GM23338 (cell line): ENCODE results near the gene SYMPK. TPM values are rescaled to one million over a fixed set of nuclear protein-coding genes. Genes with fewer than 3 reads are reported as not detected.

Source experiments
- ATAC-seq: fragments of 200-7000 bp; cut with Tn5 transposase; 3 replicates; pipeline ENCODE4 v1.9.1; 2020
- DNase-seq: peaks from one replicate; pipeline ENCODE4 v3.0.0-alpha.2; 2015; ENCODE audit warnings: low spot score
- H2AFZ ChIP-seq: fragments of 200-600 bp; sonication (generic); 2 replicates; pipeline ENCODE4 v1.8.0; 2016; ENCODE audit warnings: antibody characterized with exemption, mild to moderate bottlenecking, moderate library complexity
- H3F3A ChIP-seq: fragments of 200-600 bp; sonication (generic); replicated peaks from 2 replicates; pipeline ENCODE4 v1.8.0; 2017; ENCODE audit warnings: antibody characterized with exemption, mixed run types, low read depth
- H3K27ac ChIP-seq: fragments of 200-600 bp; sonication (generic); 2 replicates; pipeline ENCODE4 v1.6.1; 2016; ENCODE audit warnings: low read depth
- H3K27me3 ChIP-seq: fragments of 200-600 bp; sonication (generic); 2 replicates; pipeline ENCODE4 v1.8.0; 2016; ENCODE audit warnings: mild to moderate bottlenecking, mixed run types, moderate library complexity; ENCODE audit not compliant: insufficient read depth
- H3K36me3 ChIP-seq: fragments of 200-600 bp; sonication (generic); 2 replicates; pipeline ENCODE4 v1.8.0; 2016; ENCODE audit warnings: mild to moderate bottlenecking; ENCODE audit not compliant: insufficient read depth
- H3K4me1 ChIP-seq: fragments of 200-600 bp; sonication (generic); 2 replicates; pipeline ENCODE4 v1.8.0; 2016; ENCODE audit warnings: mild to moderate bottlenecking, moderate library complexity; ENCODE audit not compliant: insufficient read depth
- H3K4me2 ChIP-seq: fragments of 200-600 bp; sonication (generic); 2 replicates; pipeline ENCODE4 v1.7.1; 2017; ENCODE audit warnings: mixed run types
- H3K4me3 ChIP-seq: fragments of 200-600 bp; sonication (generic); 2 replicates; pipeline ENCODE4 v1.6.1; 2016; ENCODE audit warnings: mixed run types
- H3K79me2 ChIP-seq: fragments of 200-600 bp; sonication (generic); replicated peaks from 2 replicates; pipeline ENCODE4 v1.8.0; 2017; ENCODE audit warnings: mild to moderate bottlenecking; ENCODE audit not compliant: insufficient read depth
- H3K9me2 ChIP-seq: fragments of 200-600 bp; sonication (generic); 2 replicates; pipeline ENCODE4 v1.8.0; 2017; ENCODE audit not compliant: insufficient read depth
- H4K20me1 ChIP-seq: fragments of 200-600 bp; sonication (generic); replicated peaks from 2 replicates; pipeline ENCODE4 v1.8.0; 2017; ENCODE audit warnings: mild to moderate bottlenecking; ENCODE audit not compliant: insufficient read depth
- H3K27ac Mint-ChIP-seq: 2 replicates; pipeline ENCODE4 v1.8.0; 2020; ENCODE audit warnings: inconsistent platforms, mild to moderate bottlenecking, moderate library complexity, mixed read lengths
- H3K27me3 Mint-ChIP-seq: 3 replicates; pipeline ENCODE4 v1.8.0; 2022; ENCODE audit warnings: low read depth, mild to moderate bottlenecking, moderate library complexity, mixed read lengths, inconsistent platforms; ENCODE audit not compliant: insufficient read depth, poor library complexity
- H3K36me3 Mint-ChIP-seq: 3 replicates; pipeline ENCODE4 v1.8.0; 2021; ENCODE audit warnings: low read depth, mild to moderate bottlenecking, inconsistent platforms, moderate library complexity, mixed read lengths
- H3K4me1 Mint-ChIP-seq: 3 replicates; pipeline ENCODE4 v1.8.0; 2020; ENCODE audit warnings: mild to moderate bottlenecking, inconsistent platforms, mixed read lengths
- H3K4me3 Mint-ChIP-seq: 3 replicates; pipeline ENCODE4 v1.8.0; 2021; ENCODE audit warnings: moderate library complexity, mild to moderate bottlenecking, inconsistent platforms, mixed read lengths
- H3K9me3 Mint-ChIP-seq: 3 replicates; pipeline ENCODE4 v1.8.0; 2020; ENCODE audit warnings: moderate library complexity, mild to moderate bottlenecking, inconsistent platforms, mixed read lengths
- ETS1 ChIP-seq: IDR thresholded peaks from 2 replicates; pipeline ENCODE4 v1.6.1; 2016; ENCODE audit warnings: antibody characterized with exemption
- POLR2AphosphoS5 ChIP-seq: IDR thresholded peaks from 2 replicates; pipeline ENCODE4 v1.6.1; 2016; ENCODE audit warnings: antibody characterized with exemption, low read depth
- STAT1 ChIP-seq: IDR thresholded peaks from one replicate; pipeline ENCODE4 v1.6.1; 2016; ENCODE audit warnings: antibody characterized with exemption; ENCODE audit not compliant: unreplicated experiment
- polyA plus RNA-seq: library from polyadenylated mRNA; unstranded; fragments of >200 nt; fragmentation: Nextera tagmentation; extraction: Ambion mirVana; gene quantifications from 2 replicates; pipeline ENCODE4 v1.2.1, GENCODE V29; 2016
- total RNA-seq: library from RNA; depleted of rRNA; stranded (reverse); fragments of >200 nt; shearing (Covaris generic); gene quantifications from 2 replicates; pipeline ENCODE4 v1.2.3, GENCODE V29; 2014
- TF ChIP-seq, protein P1 (sequence below): fragments of 250-450 bp; sonication (Bioruptor Pico); IDR thresholded peaks from 2 replicates; pipeline ENCODE4 v1.5.0; 2020; ENCODE audit warnings: mild to moderate bottlenecking, moderate library complexity
- TF ChIP-seq, protein P2 (sequence below): IDR thresholded peaks from one replicate; pipeline ENCODE4 v1.6.1; 2018; ENCODE audit warnings: antibody characterized with exemption; ENCODE audit not compliant: unreplicated experiment
- TF ChIP-seq, protein P3 (sequence below), 2 experiments: fragments of 200-600 bp in 1 of 2; sonication (generic) in 1 of 2; conservative IDR thresholded peaks; 2 replicates each; pipeline versions ENCODE4 v1.5.1 to v1.6.1; 2016 to 2017; ENCODE audit warnings: antibody characterized with exemption in 2 of 2, low read depth in 2 of 2, mild to moderate bottlenecking in 2 of 2, moderate library complexity in 1 of 2

Gene SYMPK
- total and polyA plus RNA-seq, 2 experiments from 2014 or later, result 36.8 to 82.1 TPM

- TF ChIP-seq, protein P1, sequence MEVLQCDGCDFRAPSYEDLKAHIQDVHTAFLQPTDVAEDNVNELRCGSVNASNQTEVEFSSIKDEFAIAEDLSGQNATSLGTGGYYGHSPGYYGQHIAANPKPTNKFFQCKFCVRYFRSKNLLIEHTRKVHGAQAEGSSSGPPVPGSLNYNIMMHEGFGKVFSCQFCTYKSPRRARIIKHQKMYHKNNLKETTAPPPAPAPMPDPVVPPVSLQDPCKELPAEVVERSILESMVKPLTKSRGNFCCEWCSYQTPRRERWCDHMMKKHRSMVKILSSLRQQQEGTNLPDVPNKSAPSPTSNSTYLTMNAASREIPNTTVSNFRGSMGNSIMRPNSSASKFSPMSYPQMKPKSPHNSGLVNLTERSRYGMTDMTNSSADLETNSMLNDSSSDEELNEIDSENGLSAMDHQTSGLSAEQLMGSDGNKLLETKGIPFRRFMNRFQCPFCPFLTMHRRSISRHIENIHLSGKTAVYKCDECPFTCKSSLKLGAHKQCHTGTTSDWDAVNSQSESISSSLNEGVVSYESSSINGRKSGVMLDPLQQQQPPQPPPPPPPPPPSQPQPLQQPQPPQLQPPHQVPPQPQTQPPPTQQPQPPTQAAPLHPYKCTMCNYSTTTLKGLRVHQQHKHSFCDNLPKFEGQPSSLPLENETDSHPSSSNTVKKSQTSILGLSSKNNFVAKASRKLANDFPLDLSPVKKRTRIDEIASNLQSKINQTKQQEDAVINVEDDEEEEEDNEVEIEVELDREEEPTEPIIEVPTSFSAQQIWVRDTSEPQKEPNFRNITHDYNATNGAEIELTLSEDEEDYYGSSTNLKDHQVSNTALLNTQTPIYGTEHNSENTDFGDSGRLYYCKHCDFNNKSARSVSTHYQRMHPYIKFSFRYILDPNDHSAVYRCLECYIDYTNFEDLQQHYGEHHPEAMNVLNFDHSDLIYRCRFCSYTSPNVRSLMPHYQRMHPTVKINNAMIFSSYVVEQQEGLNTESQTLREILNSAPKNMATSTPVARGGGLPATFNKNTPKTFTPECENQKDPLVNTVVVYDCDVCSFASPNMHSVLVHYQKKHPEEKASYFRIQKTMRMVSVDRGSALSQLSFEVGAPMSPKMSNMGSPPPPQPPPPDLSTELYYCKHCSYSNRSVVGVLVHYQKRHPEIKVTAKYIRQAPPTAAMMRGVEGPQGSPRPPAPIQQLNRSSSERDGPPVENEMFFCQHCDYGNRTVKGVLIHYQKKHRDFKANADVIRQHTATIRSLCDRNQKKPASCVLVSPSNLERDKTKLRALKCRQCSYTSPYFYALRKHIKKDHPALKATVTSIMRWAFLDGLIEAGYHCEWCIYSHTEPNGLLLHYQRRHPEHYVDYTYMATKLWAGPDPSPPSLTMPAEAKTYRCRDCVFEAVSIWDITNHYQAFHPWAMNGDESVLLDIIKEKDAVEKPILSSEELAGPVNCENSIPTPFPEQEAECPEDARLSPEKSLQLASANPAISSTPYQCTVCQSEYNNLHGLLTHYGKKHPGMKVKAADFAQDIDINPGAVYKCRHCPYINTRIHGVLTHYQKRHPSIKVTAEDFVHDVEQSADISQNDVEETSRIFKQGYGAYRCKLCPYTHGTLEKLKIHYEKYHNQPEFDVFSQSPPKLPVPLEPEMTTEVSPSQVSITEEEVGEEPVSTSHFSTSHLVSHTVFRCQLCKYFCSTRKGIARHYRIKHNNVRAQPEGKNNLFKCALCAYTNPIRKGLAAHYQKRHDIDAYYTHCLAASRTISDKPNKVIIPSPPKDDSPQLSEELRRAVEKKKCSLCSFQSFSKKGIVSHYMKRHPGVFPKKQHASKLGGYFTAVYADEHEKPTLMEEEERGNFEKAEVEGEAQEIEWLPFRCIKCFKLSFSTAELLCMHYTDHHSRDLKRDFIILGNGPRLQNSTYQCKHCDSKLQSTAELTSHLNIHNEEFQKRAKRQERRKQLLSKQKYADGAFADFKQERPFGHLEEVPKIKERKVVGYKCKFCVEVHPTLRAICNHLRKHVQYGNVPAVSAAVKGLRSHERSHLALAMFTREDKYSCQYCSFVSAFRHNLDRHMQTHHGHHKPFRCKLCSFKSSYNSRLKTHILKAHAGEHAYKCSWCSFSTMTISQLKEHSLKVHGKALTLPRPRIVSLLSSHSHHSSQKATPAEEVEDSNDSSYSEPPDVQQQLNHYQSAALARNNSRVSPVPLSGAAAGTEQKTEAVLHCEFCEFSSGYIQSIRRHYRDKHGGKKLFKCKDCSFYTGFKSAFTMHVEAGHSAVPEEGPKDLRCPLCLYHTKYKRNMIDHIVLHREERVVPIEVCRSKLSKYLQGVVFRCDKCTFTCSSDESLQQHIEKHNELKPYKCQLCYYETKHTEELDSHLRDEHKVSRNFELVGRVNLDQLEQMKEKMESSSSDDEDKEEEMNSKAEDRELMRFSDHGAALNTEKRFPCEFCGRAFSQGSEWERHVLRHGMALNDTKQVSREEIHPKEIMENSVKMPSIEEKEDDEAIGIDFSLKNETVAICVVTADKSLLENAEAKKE, result no peak
- no peak for TF ChIP-seq POLR2AphosphoS5
These were observed 27.9 kb upstream of the SYMPK start (continued) for GRCh38 chr19:45890877-45891276.

DNA sequence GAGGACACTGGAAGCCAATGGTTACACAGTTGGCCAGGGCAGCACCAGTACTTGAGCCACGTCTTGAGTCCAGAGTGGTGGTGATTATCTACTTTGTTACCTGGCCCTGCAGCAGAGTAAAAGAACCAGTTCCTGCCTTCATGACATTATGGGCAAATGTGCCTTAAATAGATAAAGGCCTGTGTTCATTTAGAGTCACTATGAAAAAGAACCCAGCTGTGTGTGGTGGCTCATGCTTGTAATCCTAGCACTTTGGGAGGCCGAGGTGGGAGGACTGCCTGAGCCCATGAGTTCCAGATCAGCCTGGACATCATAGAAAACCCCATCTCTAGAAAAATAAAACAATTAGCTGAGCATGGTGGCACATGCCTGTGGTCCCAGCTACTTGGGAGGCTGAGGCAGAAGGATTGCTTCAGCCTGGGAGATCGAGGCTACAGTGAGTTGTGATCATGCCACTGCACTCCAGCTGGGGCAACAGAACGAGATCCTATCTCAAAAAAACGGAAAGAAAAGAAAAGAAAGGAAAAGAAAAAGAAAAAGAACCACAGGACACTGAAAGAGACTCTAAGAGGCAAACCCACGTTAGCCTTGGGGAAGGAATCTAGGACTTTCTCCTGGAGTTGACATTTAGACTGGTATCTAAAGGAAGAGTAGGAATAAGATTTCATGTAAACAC is 26.4 kb upstream of the SYMPK start:
- TF ChIP-seq, protein P2, sequence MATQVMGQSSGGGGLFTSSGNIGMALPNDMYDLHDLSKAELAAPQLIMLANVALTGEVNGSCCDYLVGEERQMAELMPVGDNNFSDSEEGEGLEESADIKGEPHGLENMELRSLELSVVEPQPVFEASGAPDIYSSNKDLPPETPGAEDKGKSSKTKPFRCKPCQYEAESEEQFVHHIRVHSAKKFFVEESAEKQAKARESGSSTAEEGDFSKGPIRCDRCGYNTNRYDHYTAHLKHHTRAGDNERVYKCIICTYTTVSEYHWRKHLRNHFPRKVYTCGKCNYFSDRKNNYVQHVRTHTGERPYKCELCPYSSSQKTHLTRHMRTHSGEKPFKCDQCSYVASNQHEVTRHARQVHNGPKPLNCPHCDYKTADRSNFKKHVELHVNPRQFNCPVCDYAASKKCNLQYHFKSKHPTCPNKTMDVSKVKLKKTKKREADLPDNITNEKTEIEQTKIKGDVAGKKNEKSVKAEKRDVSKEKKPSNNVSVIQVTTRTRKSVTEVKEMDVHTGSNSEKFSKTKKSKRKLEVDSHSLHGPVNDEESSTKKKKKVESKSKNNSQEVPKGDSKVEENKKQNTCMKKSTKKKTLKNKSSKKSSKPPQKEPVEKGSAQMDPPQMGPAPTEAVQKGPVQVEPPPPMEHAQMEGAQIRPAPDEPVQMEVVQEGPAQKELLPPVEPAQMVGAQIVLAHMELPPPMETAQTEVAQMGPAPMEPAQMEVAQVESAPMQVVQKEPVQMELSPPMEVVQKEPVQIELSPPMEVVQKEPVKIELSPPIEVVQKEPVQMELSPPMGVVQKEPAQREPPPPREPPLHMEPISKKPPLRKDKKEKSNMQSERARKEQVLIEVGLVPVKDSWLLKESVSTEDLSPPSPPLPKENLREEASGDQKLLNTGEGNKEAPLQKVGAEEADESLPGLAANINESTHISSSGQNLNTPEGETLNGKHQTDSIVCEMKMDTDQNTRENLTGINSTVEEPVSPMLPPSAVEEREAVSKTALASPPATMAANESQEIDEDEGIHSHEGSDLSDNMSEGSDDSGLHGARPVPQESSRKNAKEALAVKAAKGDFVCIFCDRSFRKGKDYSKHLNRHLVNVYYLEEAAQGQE, result no peak
- TF ChIP-seq, protein P3, sequence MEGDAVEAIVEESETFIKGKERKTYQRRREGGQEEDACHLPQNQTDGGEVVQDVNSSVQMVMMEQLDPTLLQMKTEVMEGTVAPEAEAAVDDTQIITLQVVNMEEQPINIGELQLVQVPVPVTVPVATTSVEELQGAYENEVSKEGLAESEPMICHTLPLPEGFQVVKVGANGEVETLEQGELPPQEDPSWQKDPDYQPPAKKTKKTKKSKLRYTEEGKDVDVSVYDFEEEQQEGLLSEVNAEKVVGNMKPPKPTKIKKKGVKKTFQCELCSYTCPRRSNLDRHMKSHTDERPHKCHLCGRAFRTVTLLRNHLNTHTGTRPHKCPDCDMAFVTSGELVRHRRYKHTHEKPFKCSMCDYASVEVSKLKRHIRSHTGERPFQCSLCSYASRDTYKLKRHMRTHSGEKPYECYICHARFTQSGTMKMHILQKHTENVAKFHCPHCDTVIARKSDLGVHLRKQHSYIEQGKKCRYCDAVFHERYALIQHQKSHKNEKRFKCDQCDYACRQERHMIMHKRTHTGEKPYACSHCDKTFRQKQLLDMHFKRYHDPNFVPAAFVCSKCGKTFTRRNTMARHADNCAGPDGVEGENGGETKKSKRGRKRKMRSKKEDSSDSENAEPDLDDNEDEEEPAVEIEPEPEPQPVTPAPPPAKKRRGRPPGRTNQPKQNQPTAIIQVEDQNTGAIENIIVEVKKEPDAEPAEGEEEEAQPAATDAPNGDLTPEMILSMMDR (conservative IDR thresholded peaks at IDR 0.05; ENCODE audit: low read depth in 2 of 2), result no peak
- no peak for TF ChIP-seq STAT1
- no peak for TF ChIP-seq ETS1
- no peak overlapping the region for H3K27ac ChIP-seq
- no peaks in the 10 kb centered on the region for H3K9me2 ChIP-seq
- no peaks in the 10 kb centered on the region; the same call in 1 of the 2 replicates for H4K20me1 ChIP-seq
- peaks cover 11% of the 10 kb centered on the region for H3K27me3 Mint-ChIP-seq
- H3K27ac Mint-ChIP-seq, result no peak overlapping the region
- no peaks in the 10 kb centered on the region for H3K36me3 ChIP-seq
- peaks cover 6% of the 10 kb centered on the region; the same call in 1 of the 2 replicates for H3F3A ChIP-seq
- H3K4me1 Mint-ChIP-seq, result peaks cover 9% of the 10 kb centered on the region
- H3K9me3 Mint-ChIP-seq, result no peaks in the 10 kb centered on the region
- H3K4me2 ChIP-seq, result no peak overlapping the region
- H3K27me3 ChIP-seq, result no peaks in the 10 kb centered on the region
- DNase-seq (no peak), ATAC-seq (no peak)
- no peaks in the 10 kb centered on the region for H3K36me3 Mint-ChIP-seq
- no peak overlapping the region for H3K4me3 ChIP-seq
- H2AFZ ChIP-seq, result no peak overlapping the region
- H3K79me2 ChIP-seq, result 0 out of 2 replicates have a peak, but pooled peaks cover 5% of the 10 kb centered on the region
- no peak overlapping the region for H3K4me3 Mint-ChIP-seq
- peaks cover 9% of the 10 kb centered on the region; the same call in 1 of the 2 replicates for H3K4me1 ChIP-seq
